ENCODE data around the gene TSPAN18. TPM values are rescaled to one million over a fixed set of nuclear protein-coding genes. Genes with fewer than 3 reads are reported as not detected.
A peak's percentile ranks its signal among the peaks of the same experiment; 100 is the strongest.

The TSPAN18 gene
- total and polyA plus RNA-seq, 2 experiments from 2014 or later: 9.5 to 21.5 TPM

DNA sequence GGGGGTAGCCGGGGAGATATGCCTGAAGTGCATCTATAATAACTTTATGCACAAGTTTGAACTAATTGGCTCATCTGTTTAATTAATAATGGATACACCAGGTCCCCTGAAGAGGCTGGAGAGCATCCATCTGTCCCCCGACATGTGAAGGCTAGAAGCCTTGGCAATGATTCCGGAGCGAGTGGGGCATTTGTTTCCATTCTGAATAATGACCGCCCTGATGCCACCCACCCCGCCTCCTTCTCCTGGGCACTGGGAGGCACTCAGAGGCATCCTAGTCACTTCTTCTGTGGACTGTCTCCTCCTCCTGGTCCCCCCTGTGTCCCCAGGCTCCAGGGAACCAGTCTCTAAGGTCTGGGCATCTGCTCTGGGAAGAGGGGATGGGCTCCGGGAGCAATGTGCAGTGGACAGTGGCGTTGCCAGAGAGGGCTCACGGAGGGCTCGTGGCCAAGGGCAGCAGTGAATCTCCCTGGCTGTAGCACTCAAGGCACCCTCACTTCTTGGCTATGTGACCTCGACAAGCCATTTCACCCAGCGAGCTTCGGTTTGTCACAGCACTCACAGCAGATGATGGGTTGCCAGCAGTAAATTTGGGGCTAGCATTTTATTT is 64.7 kb downstream of the TSPAN18 start:
- 98% methylated on average over 13 of the region's 13 CpGs for WGBS (ENCODE audit: low lambda C conversion rate, missing lambda C conversion rate)
- no peaks in the 10 kb centered on the region for H3K9me2 ChIP-seq (replicated peaks; ENCODE audit: insufficient read depth)
- no peaks in the 10 kb centered on the region for H3K36me3 ChIP-seq (replicated peaks; ENCODE audit: insufficient read depth, low read depth)
- no peak for DNase-seq (ENCODE audit: low spot score)
- H3K9me3 ChIP-seq (ENCODE audit: low read depth): no peaks in the 10 kb centered on the region
- no peak overlapping the region for H3K27ac ChIP-seq
- H3K4me1 ChIP-seq (ENCODE audit: insufficient read depth): peaks cover 11% of the 10 kb centered on the region
- TF ChIP-seq EZH2phosphoT487 (IDR thresholded peaks at IDR 0.05; ENCODE audit: low read depth, severe bottlenecking, unreplicated experiment): no peak
- TF ChIP-seq EZH2 (IDR thresholded peaks at IDR 0.05; ENCODE audit: borderline replicate concordance): no peak
- TF ChIP-seq, protein P1, sequence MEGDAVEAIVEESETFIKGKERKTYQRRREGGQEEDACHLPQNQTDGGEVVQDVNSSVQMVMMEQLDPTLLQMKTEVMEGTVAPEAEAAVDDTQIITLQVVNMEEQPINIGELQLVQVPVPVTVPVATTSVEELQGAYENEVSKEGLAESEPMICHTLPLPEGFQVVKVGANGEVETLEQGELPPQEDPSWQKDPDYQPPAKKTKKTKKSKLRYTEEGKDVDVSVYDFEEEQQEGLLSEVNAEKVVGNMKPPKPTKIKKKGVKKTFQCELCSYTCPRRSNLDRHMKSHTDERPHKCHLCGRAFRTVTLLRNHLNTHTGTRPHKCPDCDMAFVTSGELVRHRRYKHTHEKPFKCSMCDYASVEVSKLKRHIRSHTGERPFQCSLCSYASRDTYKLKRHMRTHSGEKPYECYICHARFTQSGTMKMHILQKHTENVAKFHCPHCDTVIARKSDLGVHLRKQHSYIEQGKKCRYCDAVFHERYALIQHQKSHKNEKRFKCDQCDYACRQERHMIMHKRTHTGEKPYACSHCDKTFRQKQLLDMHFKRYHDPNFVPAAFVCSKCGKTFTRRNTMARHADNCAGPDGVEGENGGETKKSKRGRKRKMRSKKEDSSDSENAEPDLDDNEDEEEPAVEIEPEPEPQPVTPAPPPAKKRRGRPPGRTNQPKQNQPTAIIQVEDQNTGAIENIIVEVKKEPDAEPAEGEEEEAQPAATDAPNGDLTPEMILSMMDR (IDR thresholded peaks at IDR 0.05; ENCODE audit: poor library complexity): no peak
- no peaks in the 10 kb centered on the region for H4K20me1 ChIP-seq (ENCODE audit: insufficient read depth, poor library complexity, severe bottlenecking)
- no peak overlapping the region for H2AFZ ChIP-seq
- H3K4me3 ChIP-seq: no peak overlapping the region
- H3K79me2 ChIP-seq: no peaks in the 10 kb centered on the region
- H3K4me2 ChIP-seq: no peak overlapping the region
- no peaks in the 10 kb centered on the region for H3K27me3 ChIP-seq

DNA sequence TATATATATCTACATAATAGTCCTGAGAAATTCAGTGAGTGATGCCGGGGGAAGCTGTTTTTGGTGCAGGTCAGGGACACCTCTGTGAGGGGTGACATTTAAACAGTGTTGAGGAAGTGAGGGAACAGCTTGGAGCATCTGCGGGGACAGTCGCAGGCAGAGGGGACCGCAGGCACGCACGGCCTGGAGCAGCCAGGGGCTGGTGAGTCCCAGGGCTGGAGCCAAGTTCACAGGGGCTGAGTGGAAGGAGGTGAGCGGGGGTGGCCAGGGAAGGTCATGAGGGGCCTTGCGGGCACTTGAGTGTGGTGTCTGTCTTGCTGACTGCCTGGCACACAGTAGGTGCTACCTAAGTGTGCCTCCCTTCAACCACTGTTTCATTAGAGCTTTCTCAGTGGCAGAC is 65.4 kb downstream of the TSPAN18 start:
- 84% methylated on average over 8 of the region's 8 CpGs for WGBS (ENCODE audit: low lambda C conversion rate, missing lambda C conversion rate)
- no peaks in the 10 kb centered on the region for H3K9me2 ChIP-seq (replicated peaks; ENCODE audit: insufficient read depth)
- H3K9me3 ChIP-seq (ENCODE audit: low read depth): no peaks in the 10 kb centered on the region
- H3K4me1 ChIP-seq (ENCODE audit: insufficient read depth): peaks cover 11% of the 10 kb centered on the region
- no peaks in the 10 kb centered on the region for H3K36me3 ChIP-seq (replicated peaks; ENCODE audit: insufficient read depth, low read depth)
- no peaks in the 10 kb centered on the region for H4K20me1 ChIP-seq (ENCODE audit: insufficient read depth, poor library complexity, severe bottlenecking)
- no peaks in the 10 kb centered on the region for H3K27me3 ChIP-seq
- no peak overlapping the region for H3K4me2 ChIP-seq
- no peak overlapping the region for H3K4me3 ChIP-seq
- TF ChIP-seq, protein P1 (IDR thresholded peaks at IDR 0.05; ENCODE audit: poor library complexity): no peak
- TF ChIP-seq EZH2 (IDR thresholded peaks at IDR 0.05; ENCODE audit: borderline replicate concordance): no peak
- no peak for TF ChIP-seq EZH2phosphoT487 (IDR thresholded peaks at IDR 0.05; ENCODE audit: low read depth, severe bottlenecking, unreplicated experiment)
- no peak for DNase-seq (ENCODE audit: low spot score)
- H3K27ac ChIP-seq: no peak overlapping the region
- no peaks in the 10 kb centered on the region for H3K79me2 ChIP-seq
- no peak overlapping the region for H2AFZ ChIP-seq

DNA sequence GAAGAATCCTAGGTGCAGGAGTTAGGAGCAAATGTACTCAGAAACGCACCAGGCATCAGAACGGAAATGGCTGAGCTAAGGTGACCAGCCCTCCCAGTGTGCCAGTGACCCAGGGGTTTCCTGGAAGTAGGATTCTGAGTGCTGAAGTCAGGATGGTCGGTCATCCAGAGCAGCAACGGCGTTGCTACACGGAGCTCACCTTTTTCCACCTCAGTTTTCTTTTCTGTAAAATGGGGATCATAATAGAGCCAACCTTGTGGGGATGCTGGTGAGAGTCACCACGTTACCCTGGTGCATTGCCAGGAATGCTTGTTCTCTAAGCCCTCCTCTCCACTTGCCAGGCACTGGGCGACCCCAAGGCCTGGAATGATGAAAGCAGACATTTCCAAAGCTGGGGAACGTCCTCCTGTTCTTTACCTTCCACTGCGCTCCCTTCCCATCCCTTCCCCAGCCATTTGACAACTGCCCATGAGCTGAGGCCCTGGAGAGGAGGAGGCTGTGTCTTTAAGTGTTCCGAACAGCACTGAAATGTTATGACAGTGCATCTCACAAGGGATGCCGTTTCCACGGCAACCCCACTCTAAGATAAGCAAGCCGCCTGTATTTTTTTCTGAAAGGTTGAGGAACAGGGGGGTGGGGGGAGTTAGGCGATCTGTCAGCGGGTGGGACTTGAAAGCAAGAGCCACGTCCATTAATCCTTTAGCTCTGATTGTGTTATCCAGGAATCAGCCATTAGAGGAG is 66.8 kb downstream of the TSPAN18 start:
- peak overlapping the region; percentile 38 for H3K4me2 ChIP-seq
- H3K9me3 ChIP-seq (ENCODE audit: low read depth): no peaks in the 10 kb centered on the region
- H2AFZ ChIP-seq: no peak overlapping the region
- H3K27me3 ChIP-seq: no peaks in the 10 kb centered on the region
- no peak overlapping the region for H3K4me3 ChIP-seq
- TF ChIP-seq EZH2 (IDR thresholded peaks at IDR 0.05; ENCODE audit: borderline replicate concordance) (no peak), EZH2phosphoT487 (IDR thresholded peaks at IDR 0.05; ENCODE audit: low read depth, severe bottlenecking, unreplicated experiment) (no peak)
- TF ChIP-seq, protein P1 (IDR thresholded peaks at IDR 0.05; ENCODE audit: poor library complexity): no peak
- WGBS (ENCODE audit: low lambda C conversion rate, missing lambda C conversion rate): 41% methylated on average over 17 of the region's 17 CpGs
- H3K4me1 ChIP-seq (ENCODE audit: insufficient read depth): peaks cover 20% of the 10 kb centered on the region
- peak; percentile 79 for DNase-seq (ENCODE audit: low spot score)
- no peaks in the 10 kb centered on the region for H4K20me1 ChIP-seq (ENCODE audit: insufficient read depth, poor library complexity, severe bottlenecking)
- H3K36me3 ChIP-seq (replicated peaks; ENCODE audit: insufficient read depth, low read depth): no peaks in the 10 kb centered on the region
- H3K27ac ChIP-seq: no peak overlapping the region
- H3K79me2 ChIP-seq: no peaks in the 10 kb centered on the region
- H3K9me2 ChIP-seq (replicated peaks; ENCODE audit: insufficient read depth): no peaks in the 10 kb centered on the region
